Stimulated activated CD4-positive, alpha-beta T cell treated with anti-CD3 and anti-CD28 coated beads, Interleukin-2, amount 100 ng/mL, for 24 hours (primary cell): Measurements from ENCODE around the gene SETDB2.

Experiments used
- DNase-seq, 2 donors: peaks; one replicate each; pipeline ENCODE4 v3.0.0-alpha.2; 2020

SETDB2 gene

GRCh38 chr13:49429121-49429520 is 15.0 kb upstream of the SETDB2 start:
- DNase-seq, result no peak

GRCh38 chr13:49435992-49436391 is 8.1 kb upstream of the SETDB2 start:
- no peak for DNase-seq

- DNase-seq, result no peak
These were observed 7.2 kb upstream of the SETDB2 start for GRCh38 chr13:49436890-49437289.

GRCh38 chr13:49437705-49438104 is 6.4 kb upstream of the SETDB2 start:
- DNase-seq, result no peak

- DNase-seq, result no peak
These were observed 4.5 kb upstream of the SETDB2 start for GRCh38 chr13:49439609-49440008.

- no peak for DNase-seq
These were observed 2.8 kb upstream of the SETDB2 start for GRCh38 chr13:49441312-49441711.

- DNase-seq, result no peak
These were observed 2.2 kb upstream of the SETDB2 start for GRCh38 chr13:49441846-49442245.

- no peak for DNase-seq
These were observed 744 bp upstream of the SETDB2 start for GRCh38 chr13:49443357-49443703.

- peak; percentile 3 to 24 for DNase-seq
These were observed 686 bp downstream of the SETDB2 start for GRCh38 chr13:49444524-49445395.

GRCh38 chr13:49446473-49446872 is 2.4 kb downstream of the SETDB2 start:
- no peak for DNase-seq

- DNase-seq, result no peak
These were observed 4.7 kb downstream of the SETDB2 start for GRCh38 chr13:49448753-49449152.

GRCh38 chr13:49450105-49450819 is 6.2 kb downstream of the SETDB2 start:
- no peak for DNase-seq

GRCh38 chr13:49452725-49453457 is 8.8 kb downstream of the SETDB2 start:
- DNase-seq, result no peak

GRCh38 chr13:49453465-49453864 is 9.4 kb downstream of the SETDB2 start:
- DNase-seq, result no peak

- no peak for DNase-seq
These were observed 10.4 kb downstream of the SETDB2 start for GRCh38 chr13:49454388-49455006.

GRCh38 chr13:49455007-49455398 is 10.9 kb downstream of the SETDB2 start:
- DNase-seq, result no peak

GRCh38 chr13:49456156-49456555 is 12.1 kb downstream of the SETDB2 start:
- no peak for DNase-seq

GRCh38 chr13:49457221-49457620 is 13.1 kb downstream of the SETDB2 start:
- DNase-seq, result no peak

- no peak for DNase-seq
These were observed 15.5 kb downstream of the SETDB2 start for GRCh38 chr13:49459580-49459979.

GRCh38 chr13:49464085-49464484 is 20.0 kb downstream of the SETDB2 start:
- DNase-seq, result no peak

- no peak for DNase-seq
These were observed 20.7 kb downstream of the SETDB2 start for GRCh38 chr13:49464621-49465325.

GRCh38 chr13:49466292-49466838 is 22.3 kb downstream of the SETDB2 start:
- DNase-seq, result no peak
